ENCODE measurements around the gene TAS2R41.

The TAS2R41 gene

DNA sequence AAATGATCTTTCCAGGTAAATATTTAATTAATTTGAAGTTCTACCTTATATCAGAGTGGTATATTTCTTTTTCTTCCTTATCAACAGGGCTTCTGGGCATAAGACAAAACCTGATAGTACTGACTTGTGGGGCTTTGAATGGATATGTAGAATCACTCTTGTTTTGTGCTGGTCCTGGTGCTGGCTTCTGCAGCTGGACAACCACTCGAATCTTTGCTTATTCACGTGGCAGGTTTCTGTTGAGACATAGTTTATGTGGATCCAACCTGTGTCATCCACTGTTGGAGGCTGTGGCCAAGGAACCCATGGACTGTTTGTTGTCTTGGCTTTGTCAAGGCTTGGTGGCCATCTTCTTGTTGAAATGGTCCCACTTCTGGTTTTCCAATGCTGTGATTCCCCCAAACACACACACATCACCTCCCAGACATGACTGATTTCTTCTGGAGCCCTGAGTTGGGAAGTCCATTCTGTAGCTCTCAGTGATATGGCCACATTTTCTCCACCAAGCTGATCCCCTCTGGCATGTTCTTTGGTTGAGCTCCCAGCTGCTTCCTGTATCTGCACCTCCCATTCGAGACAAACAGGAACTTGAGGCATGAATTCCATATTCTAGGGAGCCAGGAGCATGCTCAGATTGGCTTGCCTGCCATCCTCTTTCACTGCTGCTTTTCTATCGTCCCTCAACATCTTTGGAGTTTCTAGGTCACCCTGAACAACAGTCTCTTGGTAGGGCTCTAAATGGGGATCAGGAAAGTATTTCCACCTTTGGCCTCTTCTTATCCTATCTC, 19.5 kb downstream of the TAS2R41 start:
- Histone ChIP-seq H3K4me1 (ENCODE audit: control insufficient read depth, insufficient read depth, low read length) (no peaks in the 10 kb centered on the region), H3K36me3 (ENCODE audit: control insufficient read depth in 2 of 2, insufficient read depth in 1 of 2, low read length in 2 of 2) (no peaks in the 10 kb centered on the region), H3K27ac (ENCODE audit: extremely low read depth, low read depth, low read length) (no peak overlapping the region), H3K4me3 (ENCODE audit: low read depth, low read length) (no peak overlapping the region), H3K9me3 (ENCODE audit: control insufficient read depth, insufficient read depth, low read depth, low read length) (no peaks in the 10 kb centered on the region)
- ChIA-PET CTCF (interaction anchor here (0.9 kb wide), 1 partner anchor 16 kb away, joined by 3 read pairs; no protein-coding TSS in a partner anchor), POLR2A (no interaction called here)
- TF ChIP-seq ZFP37 (tag by site-specific recombination; IDR thresholded peaks at IDR 0.05): no peak
- TF ChIP-seq, protein P1, sequence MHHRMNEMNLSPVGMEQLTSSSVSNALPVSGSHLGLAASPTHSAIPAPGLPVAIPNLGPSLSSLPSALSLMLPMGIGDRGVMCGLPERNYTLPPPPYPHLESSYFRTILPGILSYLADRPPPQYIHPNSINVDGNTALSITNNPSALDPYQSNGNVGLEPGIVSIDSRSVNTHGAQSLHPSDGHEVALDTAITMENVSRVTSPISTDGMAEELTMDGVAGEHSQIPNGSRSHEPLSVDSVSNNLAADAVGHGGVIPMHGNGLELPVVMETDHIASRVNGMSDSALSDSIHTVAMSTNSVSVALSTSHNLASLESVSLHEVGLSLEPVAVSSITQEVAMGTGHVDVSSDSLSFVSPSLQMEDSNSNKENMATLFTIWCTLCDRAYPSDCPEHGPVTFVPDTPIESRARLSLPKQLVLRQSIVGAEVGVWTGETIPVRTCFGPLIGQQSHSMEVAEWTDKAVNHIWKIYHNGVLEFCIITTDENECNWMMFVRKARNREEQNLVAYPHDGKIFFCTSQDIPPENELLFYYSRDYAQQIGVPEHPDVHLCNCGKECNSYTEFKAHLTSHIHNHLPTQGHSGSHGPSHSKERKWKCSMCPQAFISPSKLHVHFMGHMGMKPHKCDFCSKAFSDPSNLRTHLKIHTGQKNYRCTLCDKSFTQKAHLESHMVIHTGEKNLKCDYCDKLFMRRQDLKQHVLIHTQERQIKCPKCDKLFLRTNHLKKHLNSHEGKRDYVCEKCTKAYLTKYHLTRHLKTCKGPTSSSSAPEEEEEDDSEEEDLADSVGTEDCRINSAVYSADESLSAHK (tag by site-specific recombination; IDR thresholded peaks at IDR 0.05): no peak

DNA sequence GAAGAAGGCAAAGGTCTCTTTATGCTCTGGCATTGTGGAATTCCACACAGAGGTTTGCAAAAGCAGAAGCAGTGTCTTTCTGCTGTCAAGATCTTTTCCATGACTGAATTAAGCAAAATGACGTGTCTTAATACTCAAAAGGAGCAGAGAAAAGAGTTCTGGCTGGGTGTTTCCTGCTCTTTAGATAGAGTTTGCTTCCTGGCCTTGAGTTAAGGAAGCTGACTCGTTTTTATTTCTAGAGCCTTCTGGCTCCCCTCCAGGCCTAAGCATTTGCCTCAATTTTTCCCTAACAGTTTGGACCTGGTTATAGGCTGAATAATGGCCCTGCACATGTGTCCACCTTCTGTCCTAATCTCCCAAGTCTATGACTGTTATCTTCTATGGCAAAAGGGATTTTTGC, 21.6 kb downstream of the TAS2R41 start:
- no peaks in the 10 kb centered on the region for H3K4me1 ChIP-seq (ENCODE audit: control insufficient read depth, insufficient read depth, low read length)
- TF ChIP-seq, protein P2, sequence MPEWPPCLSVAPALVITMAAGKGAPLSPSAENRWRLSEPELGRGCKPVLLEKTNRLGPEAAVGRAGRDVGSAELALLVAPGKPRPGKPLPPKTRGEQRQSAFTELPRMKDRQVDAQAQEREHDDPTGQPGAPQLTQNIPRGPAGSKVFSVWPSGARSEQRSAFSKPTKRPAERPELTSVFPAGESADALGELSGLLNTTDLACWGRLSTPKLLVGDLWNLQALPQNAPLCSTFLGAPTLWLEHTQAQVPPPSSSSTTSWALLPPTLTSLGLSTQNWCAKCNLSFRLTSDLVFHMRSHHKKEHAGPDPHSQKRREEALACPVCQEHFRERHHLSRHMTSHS (tag by site-specific recombination; IDR thresholded peaks at IDR 0.05): no peak
- TF ChIP-seq ZNF791 (tag by site-specific recombination; IDR thresholded peaks at IDR 0.05) (no peak), ZFP69B (tag by site-specific recombination; IDR thresholded peaks at IDR 0.05) (no peak), ZNF600 (tag by site-specific recombination; IDR thresholded peaks at IDR 0.05) (no peak), ZNF426 (tag by site-specific recombination; IDR thresholded peaks at IDR 0.05) (no peak), ZNF214 (tag by site-specific recombination; IDR thresholded peaks at IDR 0.05; ENCODE audit: borderline replicate concordance) (no peak), ZNF585B (tag by site-specific recombination; IDR thresholded peaks at IDR 0.05) (no peak), ZNF510 (tag by site-specific recombination; IDR thresholded peaks at IDR 0.05; ENCODE audit: insufficient replicate concordance) (no peak), ZNF146 (tag by site-specific recombination; IDR thresholded peaks at IDR 0.05) (no peak), ZNF366 (tag by site-specific recombination; conservative IDR thresholded peaks at IDR 0.05) (no peak), ZNF658 (tag by site-specific recombination; IDR thresholded peaks at IDR 0.05) (no peak), ZBTB7A (tag by site-specific recombination; IDR thresholded peaks at IDR 0.05; ENCODE audit: low read depth) (no peak), KLF8 (tag by site-specific recombination; IDR thresholded peaks at IDR 0.05) (no peak), ZNF211 (tag by site-specific recombination; IDR thresholded peaks at IDR 0.05; ENCODE audit: low read depth) (no peak)
- TF ChIP-seq, protein P3, sequence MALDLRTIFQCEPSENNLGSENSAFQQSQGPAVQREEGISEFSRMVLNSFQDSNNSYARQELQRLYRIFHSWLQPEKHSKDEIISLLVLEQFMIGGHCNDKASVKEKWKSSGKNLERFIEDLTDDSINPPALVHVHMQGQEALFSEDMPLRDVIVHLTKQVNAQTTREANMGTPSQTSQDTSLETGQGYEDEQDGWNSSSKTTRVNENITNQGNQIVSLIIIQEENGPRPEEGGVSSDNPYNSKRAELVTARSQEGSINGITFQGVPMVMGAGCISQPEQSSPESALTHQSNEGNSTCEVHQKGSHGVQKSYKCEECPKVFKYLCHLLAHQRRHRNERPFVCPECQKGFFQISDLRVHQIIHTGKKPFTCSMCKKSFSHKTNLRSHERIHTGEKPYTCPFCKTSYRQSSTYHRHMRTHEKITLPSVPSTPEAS (tag by site-specific recombination; IDR thresholded peaks at IDR 0.05): no peak
- TF ChIP-seq, protein P4, sequence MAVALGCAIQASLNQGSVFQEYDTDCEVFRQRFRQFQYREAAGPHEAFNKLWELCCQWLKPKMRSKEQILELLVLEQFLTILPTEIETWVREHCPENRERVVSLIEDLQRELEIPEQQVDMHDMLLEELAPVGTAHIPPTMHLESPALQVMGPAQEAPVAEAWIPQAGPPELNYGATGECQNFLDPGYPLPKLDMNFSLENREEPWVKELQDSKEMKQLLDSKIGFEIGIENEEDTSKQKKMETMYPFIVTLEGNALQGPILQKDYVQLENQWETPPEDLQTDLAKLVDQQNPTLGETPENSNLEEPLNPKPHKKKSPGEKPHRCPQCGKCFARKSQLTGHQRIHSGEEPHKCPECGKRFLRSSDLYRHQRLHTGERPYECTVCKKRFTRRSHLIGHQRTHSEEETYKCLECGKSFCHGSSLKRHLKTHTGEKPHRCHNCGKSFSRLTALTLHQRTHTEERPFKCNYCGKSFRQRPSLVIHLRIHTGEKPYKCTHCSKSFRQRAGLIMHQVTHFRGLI (tag by site-specific recombination; IDR thresholded peaks at IDR 0.05): no peak
- TF ChIP-seq, protein P5, sequence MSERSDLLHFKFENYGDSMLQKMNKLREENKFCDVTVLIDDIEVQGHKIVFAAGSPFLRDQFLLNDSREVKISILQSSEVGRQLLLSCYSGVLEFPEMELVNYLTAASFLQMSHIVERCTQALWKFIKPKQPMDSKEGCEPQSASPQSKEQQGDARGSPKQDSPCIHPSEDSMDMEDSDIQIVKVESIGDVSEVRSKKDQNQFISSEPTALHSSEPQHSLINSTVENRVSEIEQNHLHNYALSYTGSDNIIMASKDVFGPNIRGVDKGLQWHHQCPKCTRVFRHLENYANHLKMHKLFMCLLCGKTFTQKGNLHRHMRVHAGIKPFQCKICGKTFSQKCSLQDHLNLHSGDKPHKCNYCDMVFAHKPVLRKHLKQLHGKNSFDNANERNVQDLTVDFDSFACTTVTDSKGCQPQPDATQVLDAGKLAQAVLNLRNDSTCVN (tag by site-specific recombination; optimal IDR thresholded peaks at IDR 0.05): no peak
- no peaks in the 10 kb centered on the region for H3K9me3 ChIP-seq (ENCODE audit: control insufficient read depth, insufficient read depth, low read depth, low read length)
- CTCF ChIA-PET: no interaction called here
- no peak overlapping the region for H3K27ac ChIP-seq (ENCODE audit: extremely low read depth, low read depth, low read length)
- no peaks in the 10 kb centered on the region for H3K36me3 ChIP-seq (ENCODE audit: control insufficient read depth in 2 of 2, insufficient read depth in 1 of 2, low read length in 2 of 2)
- H3K4me3 ChIP-seq (ENCODE audit: low read depth, low read length): no peak overlapping the region
- POLR2A ChIA-PET: no interaction called here
